Ishikawa (cell line): ENCODE results near the gene SPEF2.

Experiments
- EP300 ChIP-seq: IDR thresholded peaks from 2 replicates; pipeline ENCODE4 v1.6.1; 2012; ENCODE audit warnings: borderline replicate concordance
- TF ChIP-seq, protein P1 (sequence below): IDR thresholded peaks from 2 replicates; pipeline ENCODE4 v1.6.1; 2012
- TF ChIP-seq, protein P2 (sequence below): IDR thresholded peaks from 2 replicates; pipeline ENCODE4 v1.6.1; 2012; ENCODE audit warnings: low read depth, mild to moderate bottlenecking

DNA sequence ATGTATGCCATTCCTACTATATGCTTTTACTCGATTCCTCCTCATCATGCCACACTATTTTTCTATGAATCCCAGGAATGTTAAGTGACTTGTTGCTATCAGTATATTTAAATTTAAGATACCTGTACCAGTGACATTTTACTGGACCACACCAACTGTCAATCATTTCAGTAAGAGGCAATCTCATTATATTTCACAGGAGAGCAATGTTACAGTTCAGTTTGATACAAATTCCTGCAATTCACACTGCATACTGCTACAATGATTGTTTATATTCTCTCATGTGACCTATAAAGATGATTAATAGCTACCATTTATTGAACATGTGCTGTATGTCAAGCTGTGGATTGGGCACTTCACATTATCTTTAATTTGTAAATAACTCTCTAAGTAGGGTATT is 30.0 kb downstream of the SPEF2 start:
- TF ChIP-seq, protein P1, sequence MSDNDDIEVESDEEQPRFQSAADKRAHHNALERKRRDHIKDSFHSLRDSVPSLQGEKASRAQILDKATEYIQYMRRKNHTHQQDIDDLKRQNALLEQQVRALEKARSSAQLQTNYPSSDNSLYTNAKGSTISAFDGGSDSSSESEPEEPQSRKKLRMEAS, result no peak
- TF ChIP-seq EP300, result no peak
- TF ChIP-seq, protein P2, sequence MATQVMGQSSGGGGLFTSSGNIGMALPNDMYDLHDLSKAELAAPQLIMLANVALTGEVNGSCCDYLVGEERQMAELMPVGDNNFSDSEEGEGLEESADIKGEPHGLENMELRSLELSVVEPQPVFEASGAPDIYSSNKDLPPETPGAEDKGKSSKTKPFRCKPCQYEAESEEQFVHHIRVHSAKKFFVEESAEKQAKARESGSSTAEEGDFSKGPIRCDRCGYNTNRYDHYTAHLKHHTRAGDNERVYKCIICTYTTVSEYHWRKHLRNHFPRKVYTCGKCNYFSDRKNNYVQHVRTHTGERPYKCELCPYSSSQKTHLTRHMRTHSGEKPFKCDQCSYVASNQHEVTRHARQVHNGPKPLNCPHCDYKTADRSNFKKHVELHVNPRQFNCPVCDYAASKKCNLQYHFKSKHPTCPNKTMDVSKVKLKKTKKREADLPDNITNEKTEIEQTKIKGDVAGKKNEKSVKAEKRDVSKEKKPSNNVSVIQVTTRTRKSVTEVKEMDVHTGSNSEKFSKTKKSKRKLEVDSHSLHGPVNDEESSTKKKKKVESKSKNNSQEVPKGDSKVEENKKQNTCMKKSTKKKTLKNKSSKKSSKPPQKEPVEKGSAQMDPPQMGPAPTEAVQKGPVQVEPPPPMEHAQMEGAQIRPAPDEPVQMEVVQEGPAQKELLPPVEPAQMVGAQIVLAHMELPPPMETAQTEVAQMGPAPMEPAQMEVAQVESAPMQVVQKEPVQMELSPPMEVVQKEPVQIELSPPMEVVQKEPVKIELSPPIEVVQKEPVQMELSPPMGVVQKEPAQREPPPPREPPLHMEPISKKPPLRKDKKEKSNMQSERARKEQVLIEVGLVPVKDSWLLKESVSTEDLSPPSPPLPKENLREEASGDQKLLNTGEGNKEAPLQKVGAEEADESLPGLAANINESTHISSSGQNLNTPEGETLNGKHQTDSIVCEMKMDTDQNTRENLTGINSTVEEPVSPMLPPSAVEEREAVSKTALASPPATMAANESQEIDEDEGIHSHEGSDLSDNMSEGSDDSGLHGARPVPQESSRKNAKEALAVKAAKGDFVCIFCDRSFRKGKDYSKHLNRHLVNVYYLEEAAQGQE, result no peak
